Activated T-cell treated with anti-CD3 and anti-CD28 coated beads, Interleukin-2, amount 50 U/mL, for 24 hours (primary cell): ENCODE measurements around the gene ATP5F1E.
A peak's percentile ranks its signal among the peaks of the same experiment; 100 is the strongest.

ENCODE experiments used
- DNase-seq: peaks from one replicate; pipeline ENCODE4 v3.0.0-alpha.2; 2020
- H3K27ac Mint-ChIP-seq: 2 replicates; pipeline ENCODE4 v1.8.0; 2020; ENCODE audit warnings: mild to moderate bottlenecking, mixed read lengths
- H3K27me3 Mint-ChIP-seq: 2 replicates; pipeline ENCODE4 v1.8.0; 2020; ENCODE audit warnings: mixed read lengths
- H3K36me3 Mint-ChIP-seq: 2 replicates; pipeline ENCODE4 v1.8.0; 2020; ENCODE audit warnings: low read depth, mixed read lengths
- H3K4me1 Mint-ChIP-seq: 2 replicates; pipeline ENCODE4 v1.8.0; 2020; ENCODE audit warnings: low read depth, mixed read lengths
- H3K4me3 Mint-ChIP-seq: 2 replicates; pipeline ENCODE4 v1.8.0; 2020; ENCODE audit warnings: mild to moderate bottlenecking, moderate library complexity, mixed read lengths
- H3K9me3 Mint-ChIP-seq: 2 replicates; pipeline ENCODE4 v1.8.0; 2020; ENCODE audit warnings: mixed read lengths

ATP5F1E gene

GRCh38 chr20:59010321-59010994 lies 21.7 kb downstream of the ATP5F1E start:
- no peaks in the 10 kb centered on the region for H3K27me3 Mint-ChIP-seq
- peaks cover 2% of the 10 kb centered on the region for H3K36me3 Mint-ChIP-seq
- no peak overlapping the region for H3K4me3 Mint-ChIP-seq
- peak; percentile 28 for DNase-seq
- no peaks in the 10 kb centered on the region for H3K9me3 Mint-ChIP-seq
- H3K4me1 Mint-ChIP-seq: peaks cover 37% of the 10 kb centered on the region
- no peak overlapping the region for H3K27ac Mint-ChIP-seq

GRCh38 chr20:59008715-59009336 lies 23.3 kb downstream of the ATP5F1E start:
- DNase-seq: no peak
- Mint-ChIP-seq H3K36me3 (peaks cover 8% of the 10 kb centered on the region), H3K27me3 (no peaks in the 10 kb centered on the region), H3K4me3 (no peak overlapping the region), H3K4me1 (peaks cover 42% of the 10 kb centered on the region), H3K27ac (no peak overlapping the region), H3K9me3 (no peaks in the 10 kb centered on the region)

- peak overlapping the region; percentile 69 for H3K4me3 Mint-ChIP-seq
- peak; percentile 39 for DNase-seq
- peak overlapping the region; percentile 81 for H3K27ac Mint-ChIP-seq
- H3K27me3 Mint-ChIP-seq: no peaks in the 10 kb centered on the region
- H3K9me3 Mint-ChIP-seq: no peaks in the 10 kb centered on the region
- H3K36me3 Mint-ChIP-seq: peaks cover 8% of the 10 kb centered on the region
- peaks cover 42% of the 10 kb centered on the region for H3K4me1 Mint-ChIP-seq
Measured at GRCh38 chr20:59007665-59008511, 24.2 kb downstream of the ATP5F1E start.

- Mint-ChIP-seq H3K9me3 (no peaks in the 10 kb centered on the region), H3K4me3 (peak within 1 kb of the TSS; percentile 77), H3K36me3 (peaks cover 12% of the 10 kb centered on the region), H3K27ac (peak within 1 kb of the TSS; percentile 85), H3K27me3 (no peaks in the 10 kb centered on the region), H3K4me1 (peaks cover 42% of the 10 kb centered on the region)
- peak; percentile 73 for DNase-seq
Measured at GRCh38 chr20:59006864-59007664, 25.1 kb downstream of the ATP5F1E start, which contains the start of gene CTSZ. TSS of gene CTSZ (minus strand) at chr20:59007254. CDS start at chr20:59007128, 126 bp downstream.

GRCh38 chr20:59006167-59006863 lies 25.8 kb downstream of the ATP5F1E start:
- Mint-ChIP-seq H3K4me3 (peak overlapping the region; percentile 77), H3K36me3 (peaks cover 17% of the 10 kb centered on the region), H3K9me3 (no peaks in the 10 kb centered on the region), H3K4me1 (peaks cover 37% of the 10 kb centered on the region), H3K27ac (peak overlapping the region; percentile 85), H3K27me3 (no peaks in the 10 kb centered on the region)
- no peak for DNase-seq

- Mint-ChIP-seq H3K9me3 (no peaks in the 10 kb centered on the region), H3K36me3 (peaks cover 21% of the 10 kb centered on the region), H3K4me3 (peak overlapping the region; percentile 77), H3K27me3 (no peaks in the 10 kb centered on the region), H3K27ac (peak overlapping the region; percentile 84), H3K4me1 (peaks cover 36% of the 10 kb centered on the region)
- peak; percentile 35 for DNase-seq
Measured at GRCh38 chr20:59005523-59006166, 26.5 kb downstream of the ATP5F1E start.

GRCh38 chr20:59004763-59005522 lies 27.2 kb downstream of the ATP5F1E start:
- Mint-ChIP-seq H3K36me3 (peaks cover 24% of the 10 kb centered on the region), H3K27ac (peak overlapping the region; percentile 84), H3K27me3 (no peaks in the 10 kb centered on the region), H3K4me1 (peaks cover 36% of the 10 kb centered on the region), H3K9me3 (no peaks in the 10 kb centered on the region), H3K4me3 (peak overlapping the region; percentile 77)
- DNase-seq: peak; percentile 42

GRCh38 chr20:59004493-59004762 lies 27.7 kb downstream of the ATP5F1E start:
- Mint-ChIP-seq H3K36me3 (peaks cover 25% of the 10 kb centered on the region), H3K4me1 (peaks cover 36% of the 10 kb centered on the region), H3K9me3 (no peaks in the 10 kb centered on the region), H3K4me3 (peak overlapping the region; percentile 77), H3K27me3 (no peaks in the 10 kb centered on the region), H3K27ac (peak overlapping the region; percentile 84)
- peak; percentile 62 for DNase-seq

GRCh38 chr20:59003836-59004492 lies 28.2 kb downstream of the ATP5F1E start:
- peaks cover 36% of the 10 kb centered on the region for H3K4me1 Mint-ChIP-seq
- peak overlapping the region; percentile 77 for H3K4me3 Mint-ChIP-seq
- H3K27ac Mint-ChIP-seq: peak overlapping the region; percentile 84
- no peaks in the 10 kb centered on the region for H3K9me3 Mint-ChIP-seq
- no peaks in the 10 kb centered on the region for H3K27me3 Mint-ChIP-seq
- no peak for DNase-seq
- H3K36me3 Mint-ChIP-seq: peaks cover 28% of the 10 kb centered on the region

GRCh38 chr20:59002874-59003399 lies 29.2 kb downstream of the ATP5F1E start:
- peaks cover 34% of the 10 kb centered on the region for H3K36me3 Mint-ChIP-seq
- H3K4me1 Mint-ChIP-seq: peaks cover 36% of the 10 kb centered on the region
- no peak for DNase-seq

GRCh38 chr20:59002388-59002787 lies 29.7 kb downstream of the ATP5F1E start:
- Mint-ChIP-seq H3K9me3 (no peaks in the 10 kb centered on the region), H3K27me3 (no peaks in the 10 kb centered on the region), H3K4me3 (no peak overlapping the region), H3K27ac (no peak overlapping the region), H3K36me3 (peaks cover 39% of the 10 kb centered on the region), H3K4me1 (peaks cover 33% of the 10 kb centered on the region)
- DNase-seq: no peak

More at GRCh38 chr20:59002874-59003399, 29.2 kb downstream of the ATP5F1E start:
- peak overlapping the region; percentile 20 for H3K27ac Mint-ChIP-seq
- H3K9me3 Mint-ChIP-seq: no peaks in the 10 kb centered on the region
- no peaks in the 10 kb centered on the region for H3K27me3 Mint-ChIP-seq
- no peak overlapping the region for H3K4me3 Mint-ChIP-seq

GRCh38 chr20:59001449-59002171 lies 30.5 kb downstream of the ATP5F1E start:
- no peaks in the 10 kb centered on the region for H3K9me3 Mint-ChIP-seq
- H3K36me3 Mint-ChIP-seq: peaks cover 47% of the 10 kb centered on the region
- H3K27me3 Mint-ChIP-seq: no peaks in the 10 kb centered on the region
- peaks cover 33% of the 10 kb centered on the region for H3K4me1 Mint-ChIP-seq
- DNase-seq: no peak
- no peak overlapping the region for H3K27ac Mint-ChIP-seq
- H3K4me3 Mint-ChIP-seq: no peak overlapping the region
